GM19455 (cell line): ENCODE data around the gene IL1RAP.

Experiments
- ATAC-seq: cut with Tn5 transposase; IDR thresholded peaks from one replicate; pipeline ENCODE4 v1.9.1; 2021; ENCODE audit not compliant: unreplicated experiment

The IL1RAP gene

DNA sequence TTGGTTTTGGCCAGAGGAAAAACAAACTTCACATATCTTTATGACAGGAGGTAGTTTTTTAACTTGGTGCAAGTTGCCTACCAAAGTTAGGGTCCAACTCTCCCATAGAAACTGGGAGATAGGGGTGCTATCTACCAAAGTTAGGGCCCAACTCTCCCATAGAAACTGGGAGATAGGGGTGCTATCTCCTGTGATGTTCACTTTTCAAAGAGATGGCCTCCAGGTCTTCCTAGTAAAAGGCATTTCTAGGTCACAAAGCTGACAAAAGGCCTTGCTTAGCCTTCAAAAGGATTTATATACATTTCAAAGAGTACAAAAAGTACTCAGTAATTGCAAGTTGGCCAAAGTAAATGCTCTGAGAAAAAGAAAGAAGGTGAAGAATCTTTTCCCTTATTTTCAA lies 27.1 kb downstream of the IL1RAP start:
- no peak for ATAC-seq

DNA sequence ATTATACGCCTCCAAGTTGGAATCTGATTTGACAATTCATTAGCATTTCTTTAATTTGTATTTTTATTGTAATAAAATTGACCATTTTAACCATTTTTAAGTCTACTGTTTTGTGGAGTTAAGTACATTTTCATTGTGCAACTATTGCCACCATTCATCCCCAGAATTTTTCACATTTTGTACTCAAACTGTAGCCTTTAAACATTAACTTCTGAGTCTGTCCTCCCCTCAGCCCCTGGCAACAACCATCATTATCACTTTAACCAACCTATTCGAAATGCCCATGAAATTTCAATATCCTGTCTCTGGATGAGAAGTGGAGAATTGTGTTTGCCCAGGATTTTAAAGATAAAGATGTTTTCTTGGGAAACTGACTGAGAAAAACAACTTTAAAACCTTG lies 27.7 kb downstream of the IL1RAP start:
- ATAC-seq = no peak

- ATAC-seq = no peak
Measured at GRCh38 chr3:190542846-190543245, 29.0 kb downstream of the IL1RAP start.

- no peak for ATAC-seq
Measured at GRCh38 chr3:190543671-190544070, 29.8 kb downstream of the IL1RAP start.

DNA sequence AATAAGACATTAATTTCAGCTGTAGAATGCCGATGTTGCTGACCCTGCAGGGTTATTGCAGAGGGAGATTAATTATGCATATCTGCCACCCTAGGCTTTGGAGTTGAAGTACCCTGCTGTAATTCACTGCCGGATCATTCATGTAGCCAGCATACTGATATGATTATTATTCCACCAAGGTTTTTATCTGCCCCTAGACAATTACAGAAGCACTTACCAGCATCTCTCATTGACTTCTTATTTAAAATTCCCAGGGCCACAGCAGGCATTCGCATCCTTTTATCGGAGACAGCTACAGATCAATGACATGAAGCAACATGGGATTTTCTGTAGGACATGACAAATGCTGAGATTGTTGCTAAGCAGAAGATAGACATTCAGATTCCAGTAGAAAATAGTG lies 31.3 kb downstream of the IL1RAP start:
- ATAC-seq = no peak

GRCh38 chr3:190546881-190547510 lies 33.1 kb downstream of the IL1RAP start:
- no peak for ATAC-seq

DNA sequence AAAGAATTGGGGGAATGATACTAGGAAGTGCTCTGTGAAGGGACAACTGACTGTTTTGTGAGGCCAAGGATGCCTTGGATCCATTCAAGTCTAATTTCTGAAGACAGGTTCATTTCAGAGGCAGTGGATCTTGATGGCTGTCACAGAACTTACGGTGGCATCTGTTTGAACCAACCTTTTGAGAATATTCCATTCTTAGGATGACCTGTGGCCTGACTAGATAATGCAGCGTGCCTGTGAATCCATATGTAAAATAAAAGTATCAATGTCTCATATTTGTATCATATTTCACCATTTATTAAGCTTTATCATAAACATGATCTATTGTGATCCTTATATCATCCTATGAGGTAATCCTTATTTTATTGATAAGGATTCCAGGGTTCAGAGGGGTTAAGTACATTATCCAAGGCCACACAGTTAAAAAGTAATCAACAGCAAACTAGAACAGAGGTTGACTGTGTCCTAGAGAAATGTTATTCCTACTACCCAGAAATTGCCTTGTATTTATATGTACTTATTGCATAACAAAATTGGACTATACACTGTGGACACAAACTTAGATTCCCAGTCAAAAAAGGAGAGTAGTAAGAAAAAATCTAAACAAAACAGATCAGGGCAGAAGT lies 34.3 kb downstream of the IL1RAP start:
- ATAC-seq = no peak

DNA sequence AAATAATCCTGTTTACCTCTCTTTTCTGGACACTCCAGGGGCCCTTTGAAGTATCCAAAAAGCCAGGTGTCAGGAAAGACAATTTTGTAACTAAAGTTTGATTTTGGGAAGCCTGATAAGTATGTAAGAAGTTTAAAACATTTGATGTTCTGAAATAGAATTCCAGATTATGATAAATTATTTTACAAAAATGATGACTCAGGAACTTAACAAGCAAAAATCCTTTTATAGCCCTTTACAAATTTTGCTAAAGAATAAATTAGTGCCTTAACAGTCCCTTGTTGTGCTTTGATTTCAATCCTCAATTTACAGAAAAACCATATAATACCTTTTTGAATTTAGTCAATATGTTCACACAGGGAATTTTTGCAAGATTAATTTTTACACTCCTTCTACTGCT lies 38.1 kb downstream of the IL1RAP start:
- ATAC-seq = no peak

- no peak for ATAC-seq
Measured at GRCh38 chr3:190552969-190553759, 39.3 kb downstream of the IL1RAP start.

GRCh38 chr3:190554197-190554596 lies 40.3 kb downstream of the IL1RAP start:
- ATAC-seq = no peak

DNA sequence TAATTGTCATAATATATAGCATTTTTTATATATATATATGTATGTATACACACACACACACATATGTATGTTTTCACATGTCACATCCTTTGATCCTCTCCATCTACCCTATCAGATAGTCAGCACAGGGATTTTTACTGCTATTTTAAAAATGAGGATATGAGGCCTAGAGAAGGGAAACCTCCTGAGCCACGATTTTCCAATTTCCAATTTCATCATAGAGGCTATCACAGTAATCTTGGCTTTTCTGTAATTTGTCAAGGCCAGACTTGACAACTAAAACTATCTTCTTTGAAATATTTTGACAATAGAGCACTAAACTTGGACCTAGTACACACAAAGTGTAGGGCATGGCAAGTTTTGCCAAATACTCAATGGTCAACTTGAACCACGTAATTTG lies 42.5 kb downstream of the IL1RAP start:
- no peak for ATAC-seq

- no peak for ATAC-seq
Measured at GRCh38 chr3:190557296-190557695, 43.4 kb downstream of the IL1RAP start.

- no peak for ATAC-seq
Measured at GRCh38 chr3:190558316-190558715, 44.4 kb downstream of the IL1RAP start.

- ATAC-seq = no peak
Measured at GRCh38 chr3:190558796-190559195, 44.9 kb downstream of the IL1RAP start.

DNA sequence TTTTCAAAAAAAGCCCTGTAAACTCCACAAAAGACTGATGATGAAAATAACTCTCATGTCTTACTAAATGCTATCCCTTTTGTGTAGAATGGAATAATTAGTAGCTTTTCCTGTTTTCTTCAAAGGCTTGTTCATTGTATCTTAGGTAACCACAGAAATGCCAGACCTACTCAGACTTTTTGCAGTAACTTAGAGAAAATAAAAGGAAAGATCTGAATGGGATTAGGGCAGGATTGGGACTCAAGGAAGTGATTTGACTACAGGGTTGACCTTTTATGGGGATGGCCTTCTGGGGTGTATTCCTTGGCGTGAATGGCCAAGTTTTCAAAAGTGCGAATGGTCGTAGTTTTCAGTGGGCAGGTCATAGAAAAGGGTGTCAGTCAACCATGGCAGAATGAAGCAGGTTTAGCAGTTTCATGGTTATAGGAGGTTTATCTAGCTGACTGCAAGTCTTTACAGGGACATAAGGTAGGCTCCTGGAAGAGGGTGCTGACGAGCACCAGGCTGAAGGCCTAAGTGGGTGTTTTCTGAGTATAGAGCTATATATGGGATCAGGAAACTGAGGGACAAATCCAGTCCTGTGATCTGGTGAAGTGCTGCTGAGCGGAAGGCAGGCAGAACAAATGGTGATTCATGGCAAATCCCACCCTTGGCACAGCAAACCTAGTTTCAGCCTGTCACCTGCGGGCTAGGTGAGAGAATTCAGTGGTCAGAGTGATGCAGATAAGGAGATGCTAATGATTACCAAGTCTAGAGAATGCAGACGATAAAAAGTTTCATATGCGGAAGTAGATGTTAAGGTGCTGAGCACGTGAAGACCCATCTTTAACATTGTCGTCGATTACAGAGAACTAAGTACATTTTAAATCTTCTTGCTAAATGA lies 46.4 kb downstream of the IL1RAP start:
- ATAC-seq = no peak

DNA sequence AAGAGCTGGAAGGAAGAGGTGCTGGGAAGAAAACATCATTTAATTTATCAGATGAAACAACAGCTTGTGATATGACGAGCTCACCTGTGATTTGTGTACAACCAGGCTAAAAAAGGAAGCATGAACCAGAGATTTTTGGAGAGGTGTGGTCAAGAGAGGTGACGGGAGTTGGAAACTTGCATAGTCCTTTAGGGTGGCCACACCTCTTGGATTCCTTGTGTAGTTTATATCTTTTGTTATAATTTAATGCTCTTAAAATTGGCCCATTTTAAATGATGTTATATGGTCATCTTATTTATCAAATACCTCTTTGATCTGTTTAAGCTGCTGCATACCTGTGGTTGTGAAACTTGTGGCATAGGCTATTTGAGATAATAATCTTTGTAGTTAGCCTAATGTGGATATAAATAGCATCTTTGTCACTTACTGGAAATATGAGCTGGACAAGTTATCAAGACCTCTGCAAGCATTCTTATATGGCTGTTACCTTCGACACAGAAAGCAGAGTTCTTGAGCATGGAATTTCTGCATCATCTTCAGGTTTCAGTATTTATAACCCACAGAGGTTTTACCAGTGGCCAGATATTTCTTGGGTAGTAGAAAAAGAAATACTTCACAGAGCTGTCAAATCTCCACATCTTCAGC lies 49.1 kb downstream of the IL1RAP start:
- ATAC-seq = no peak

- ATAC-seq = no peak
Measured at GRCh38 chr3:190564175-190564574, 50.3 kb downstream of the IL1RAP start.

GRCh38 chr3:190566043-190566933 lies 52.4 kb downstream of the IL1RAP start:
- no peak for ATAC-seq

- no peak for ATAC-seq
Measured at GRCh38 chr3:190568036-190568435, 54.2 kb downstream of the IL1RAP start.

- no peak for ATAC-seq
Measured at GRCh38 chr3:190574473-190574872, 60.6 kb downstream of the IL1RAP start.
